Immature natural killer cell (primary cell): ENCODE measurements around the gene HTR7. TPM values are rescaled to one million over a fixed set of nuclear protein-coding genes. Genes with fewer than 3 reads are reported as not detected.
"Not testable (repeated sequence)": the region's sequence is repeated elsewhere in the genome, so short reads cannot be mapped to it uniquely, and the experiment has no call there.

ENCODE experiments used
- DNase-seq, 3 donors: peaks; one replicate each; pipeline ENCODE4 v3.0.0; 2022; ENCODE audit warnings: mixed read lengths in 1 of 3
- H3K27ac Mint-ChIP-seq, 6 donors: one replicate each; pipeline ENCODE4 v1.8.0; 2020; ENCODE audit warnings: mixed read lengths in 6 of 6, mild to moderate bottlenecking in 5 of 6, inconsistent platforms in 4 of 6, moderate library complexity in 3 of 6
- H3K27me3 Mint-ChIP-seq, 3 donors: one replicate each; pipeline ENCODE4 v1.8.0; 2020 to 2021; ENCODE audit warnings: low read depth in 3 of 3, mild to moderate bottlenecking in 3 of 3, mixed read lengths in 3 of 3, moderate library complexity in 3 of 3, inconsistent platforms in 1 of 3
- H3K36me3 Mint-ChIP-seq, 3 donors: one replicate each; pipeline ENCODE4 v1.8.0; 2020; ENCODE audit warnings: mixed read lengths in 3 of 3, inconsistent platforms in 2 of 3, mild to moderate bottlenecking in 2 of 3
- H3K4me1 Mint-ChIP-seq, 2 donors: one replicate each; pipeline ENCODE4 v1.8.0; 2020; ENCODE audit warnings: inconsistent platforms in 2 of 2, mild to moderate bottlenecking in 2 of 2, mixed read lengths in 2 of 2, moderate library complexity in 1 of 2
- H3K4me3 Mint-ChIP-seq, 5 donors: one replicate each; pipeline ENCODE4 v1.8.0; 2020; ENCODE audit warnings: mild to moderate bottlenecking in 5 of 5, mixed read lengths in 5 of 5, inconsistent platforms in 3 of 5, moderate library complexity in 3 of 5
- H3K9me3 Mint-ChIP-seq, 6 donors: one replicate each; pipeline ENCODE4 v1.8.0; 2020; ENCODE audit warnings: mild to moderate bottlenecking in 6 of 6, mixed read lengths in 6 of 6, inconsistent platforms in 4 of 6, moderate library complexity in 3 of 6
- polyA plus RNA-seq, 3 donors: library from polyadenylated mRNA; unstranded; fragments of 300-500 nt; fragmentation: Illumina TruSeq; gene quantifications; one replicate each; pipeline ENCODE4 v1.2.3, GENCODE V29; 2021

The HTR7 gene
- polyA plus RNA-seq, 3 donors from 2014 or later: 0.61 to 2.3 TPM; not detected in 1

DNA sequence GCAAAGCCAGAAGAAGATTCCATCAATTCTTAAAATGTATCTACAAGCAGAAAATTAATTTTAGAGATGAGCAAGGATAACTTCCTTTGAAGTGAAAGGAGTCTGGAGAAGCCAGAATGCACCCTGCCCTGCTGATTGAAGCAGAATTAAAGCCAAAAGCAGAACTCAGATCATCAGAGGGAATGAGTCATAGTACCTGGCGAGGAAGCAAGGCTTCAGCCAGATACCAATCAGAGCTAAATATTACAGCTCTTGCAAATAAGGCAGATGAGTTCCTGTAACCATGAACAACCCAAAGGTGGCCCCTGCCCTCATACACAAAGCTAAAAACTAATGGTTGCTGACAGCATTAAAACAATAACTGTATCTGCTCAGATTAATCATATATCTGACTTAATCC lies 10.4 kb downstream of the HTR7 start:
- Mint-ChIP-seq H3K4me1 (no peaks in the 10 kb centered on the region), H3K27me3 (peaks cover 8 to 26% (median 10%) of the 10 kb centered on the region in 3 donors), H3K9me3 (peaks cover 10 to 19% (median 14%) of the 10 kb centered on the region in 6 donors), H3K27ac (no peak overlapping the region), H3K36me3 (peaks cover 3 to 4% (median 4%) of the 10 kb centered on the region in 3 donors), H3K4me3 (no peak overlapping the region)
- DNase-seq: no peak

DNA sequence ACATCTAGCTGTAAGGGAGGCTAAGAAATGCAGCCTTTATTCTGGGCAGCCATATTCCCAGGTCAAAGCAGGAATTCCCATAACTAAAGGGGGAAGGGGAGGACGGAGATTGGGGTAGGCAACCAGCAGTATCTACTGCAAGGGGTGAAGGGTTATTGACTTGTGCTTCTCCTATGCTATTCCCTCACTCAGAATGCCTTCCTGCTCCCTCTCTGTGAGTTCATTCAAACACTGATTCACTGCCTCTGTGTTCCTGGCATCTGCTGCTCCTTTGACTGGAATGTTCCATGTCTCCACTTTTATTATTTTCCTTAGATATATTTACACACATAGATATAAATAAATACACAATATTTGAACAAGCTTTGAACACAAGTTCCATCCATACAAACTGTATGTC lies 11.1 kb downstream of the HTR7 start:
- peaks cover 8 to 24% (median 10%) of the 10 kb centered on the region in 3 donors for H3K27me3 Mint-ChIP-seq
- no peak for DNase-seq

DNA sequence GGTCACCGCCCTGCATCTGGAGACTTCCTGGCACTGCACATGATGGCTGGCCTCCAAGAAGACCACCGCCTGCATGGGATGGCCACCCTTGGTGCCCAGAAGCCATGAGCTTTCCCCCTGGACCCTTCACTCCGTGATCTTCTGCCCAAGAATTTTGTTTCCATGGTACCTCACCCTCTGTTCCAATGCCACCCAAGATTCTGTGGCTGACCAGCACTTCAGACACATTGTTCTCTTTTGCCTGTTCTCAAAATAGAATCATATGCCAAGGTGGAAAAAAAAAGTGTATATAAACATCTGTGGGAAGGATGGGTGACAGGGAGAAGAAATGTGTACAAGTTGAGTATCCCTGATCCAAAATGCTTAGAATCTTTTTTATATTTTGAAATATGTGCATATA lies 12.1 kb downstream of the HTR7 start:
- no peak for DNase-seq
- peaks cover 2 to 7% (median 5%) of the 10 kb centered on the region in 6 donors for H3K9me3 Mint-ChIP-seq
- no peak overlapping the region for H3K4me3 Mint-ChIP-seq
- no peak overlapping the region for H3K27ac Mint-ChIP-seq
- H3K4me1 Mint-ChIP-seq: no peaks in the 10 kb centered on the region
- H3K27me3 Mint-ChIP-seq: peaks cover 7 to 18% (median 10%) of the 10 kb centered on the region in 3 donors
- peaks cover 0 to under 1% (median under 1%) of the 10 kb centered on the region in 3 donors for H3K36me3 Mint-ChIP-seq

More for the DNA sequence above, 11.1 kb downstream of the HTR7 start:
- H3K9me3 Mint-ChIP-seq: peaks cover 7 to 14% (median 11%) of the 10 kb centered on the region in 6 donors
- no peak overlapping the region for H3K4me3 Mint-ChIP-seq
- H3K36me3 Mint-ChIP-seq: peaks cover 1 to 4% (median 3%) of the 10 kb centered on the region in 3 donors
- no peak overlapping the region for H3K27ac Mint-ChIP-seq
- H3K4me1 Mint-ChIP-seq: no peaks in the 10 kb centered on the region

GRCh38 chr10:90842725-90843124 lies 15.1 kb downstream of the HTR7 start:
- DNase-seq: no peak
- Mint-ChIP-seq H3K4me1 (no peaks in the 10 kb centered on the region), H3K27ac (no peak overlapping the region), H3K36me3 (no peaks in the 10 kb centered on the region), H3K9me3 (peaks cover 0 to 2% (median 0%) of the 10 kb centered on the region in 6 donors), H3K27me3 (peaks cover 10 to 16% (median 11%) of the 10 kb centered on the region in 3 donors), H3K4me3 (no peak overlapping the region)

DNA sequence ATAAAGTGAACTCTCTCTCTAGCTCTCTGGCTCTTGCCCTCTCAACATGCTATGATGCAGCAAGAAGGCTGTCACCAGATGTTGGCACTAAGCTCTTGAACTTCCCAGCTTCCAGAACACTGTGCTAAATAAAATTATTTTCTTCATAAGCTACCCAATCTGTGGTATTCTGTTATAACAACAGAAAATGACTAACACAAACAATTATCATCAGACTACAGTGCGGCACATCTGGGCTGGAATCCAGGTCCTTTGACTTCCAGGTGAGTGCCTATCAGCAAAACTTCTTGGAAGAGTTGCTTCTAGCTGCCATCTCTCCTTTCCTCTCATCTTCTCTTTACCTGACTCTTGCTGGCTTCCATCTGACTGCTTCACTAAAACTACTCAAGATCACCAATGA lies 20.4 kb downstream of the HTR7 start:
- no peak for DNase-seq
- H3K4me3 Mint-ChIP-seq: no peak overlapping the region
- H3K27me3 Mint-ChIP-seq: peaks cover 3 to 14% (median 3%) of the 10 kb centered on the region in 3 donors
- no peaks in the 10 kb centered on the region for H3K4me1 Mint-ChIP-seq
- no peak overlapping the region for H3K27ac Mint-ChIP-seq
- H3K9me3 Mint-ChIP-seq: peaks cover 0 to 5% (median 0%) of the 10 kb centered on the region in 6 donors
- H3K36me3 Mint-ChIP-seq: no peaks in the 10 kb centered on the region

DNA sequence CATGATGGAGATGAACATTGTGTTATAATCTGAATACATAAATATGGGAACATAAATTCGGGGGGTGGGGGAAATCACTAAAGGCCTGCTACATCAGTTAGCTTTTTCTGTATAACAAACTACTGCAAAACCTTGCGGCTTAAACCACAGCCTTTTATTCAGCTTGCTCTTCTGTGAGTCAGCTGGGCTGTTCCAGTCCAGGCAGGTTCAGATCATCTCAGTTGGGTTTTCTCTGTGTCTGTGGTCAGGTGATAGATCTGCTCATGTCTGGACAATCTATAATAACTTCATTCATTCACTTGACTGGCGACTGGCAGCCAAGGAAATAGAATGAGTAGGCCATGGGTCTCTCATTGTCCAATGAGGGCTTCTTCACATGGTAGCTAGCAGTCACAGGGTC lies 23.5 kb downstream of the HTR7 start:
- no peak overlapping the region for H3K27ac Mint-ChIP-seq
- no peaks in the 10 kb centered on the region for H3K36me3 Mint-ChIP-seq
- no peaks in the 10 kb centered on the region for H3K4me1 Mint-ChIP-seq
- DNase-seq: no peak
- H3K4me3 Mint-ChIP-seq: no peak overlapping the region
- H3K9me3 Mint-ChIP-seq: peaks cover 0 to 5% (median 0%) of the 10 kb centered on the region in 6 donors
- H3K27me3 Mint-ChIP-seq: peaks cover 3 to 15% (median 6%) of the 10 kb centered on the region in 3 donors

DNA sequence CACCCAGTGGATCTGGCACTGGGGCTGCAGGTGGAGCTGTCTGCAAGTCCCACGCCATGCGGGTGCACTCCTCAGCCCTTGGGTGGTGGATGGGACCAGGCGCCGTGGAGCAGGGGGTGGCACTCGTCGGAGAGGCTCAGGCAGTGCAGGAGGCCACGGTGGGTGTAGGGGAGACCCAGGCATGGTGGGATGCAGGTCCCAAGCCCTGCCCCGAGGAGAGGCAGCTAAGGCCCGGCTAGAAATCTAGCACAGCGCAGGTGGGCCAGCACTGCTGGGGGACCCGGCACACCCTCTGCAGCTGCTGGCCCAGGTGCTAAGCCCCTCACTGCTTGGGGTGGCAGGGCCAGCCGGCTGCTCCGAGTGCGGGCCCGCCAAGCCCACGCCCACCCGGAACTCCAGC lies 25.7 kb downstream of the HTR7 start:
- H3K27me3 Mint-ChIP-seq: peaks cover 0 to 10% (median 2%) of the 10 kb centered on the region in 3 donors
- no peaks in the 10 kb centered on the region for H3K36me3 Mint-ChIP-seq
- H3K4me3 Mint-ChIP-seq: no peak overlapping the region
- H3K9me3 Mint-ChIP-seq: peaks cover 0 to 1% (median 0%) of the 10 kb centered on the region in 6 donors
- no peak overlapping the region for H3K27ac Mint-ChIP-seq
- no peak for DNase-seq
- no peaks in the 10 kb centered on the region for H3K4me1 Mint-ChIP-seq

GRCh38 chr10:90822508-90822907 lies 35.3 kb downstream of the HTR7 start:
- DNase-seq: no peak
- peaks cover 0 to 17% (median 2%) of the 10 kb centered on the region in 3 donors for H3K27me3 Mint-ChIP-seq
- peaks cover 0 to 9% (median 3%) of the 10 kb centered on the region in 6 donors for H3K9me3 Mint-ChIP-seq
- no peaks in the 10 kb centered on the region for H3K36me3 Mint-ChIP-seq
- no peak overlapping the region for H3K27ac Mint-ChIP-seq
- no peaks in the 10 kb centered on the region for H3K4me1 Mint-ChIP-seq
- no peak overlapping the region for H3K4me3 Mint-ChIP-seq

DNA sequence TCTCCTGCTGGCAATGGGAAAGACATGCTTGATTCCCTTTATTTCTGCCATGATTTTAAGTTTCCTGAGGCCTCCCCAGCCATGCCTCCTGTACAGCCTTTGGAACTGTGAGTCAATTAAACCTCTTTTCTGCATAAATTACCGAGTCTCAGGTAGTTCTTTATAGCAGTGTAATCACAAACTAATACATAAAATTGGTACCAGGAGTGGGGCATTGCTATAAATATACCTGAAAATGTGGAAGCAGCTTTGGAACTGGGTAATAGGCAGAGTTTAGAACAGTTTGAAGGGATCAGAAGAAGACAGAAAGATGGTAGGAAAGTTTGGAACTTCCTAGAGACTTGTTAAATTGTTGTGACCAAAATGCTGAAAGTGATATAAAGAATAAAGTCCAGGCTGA lies 36.0 kb downstream of the HTR7 start:
- H3K36me3 Mint-ChIP-seq, DNase-seq, H3K9me3 Mint-ChIP-seq, H3K27ac Mint-ChIP-seq, H3K4me1 Mint-ChIP-seq, H3K4me3 Mint-ChIP-seq: not testable (repeated sequence)
- peaks cover 0 to 17% (median 2%) of the 10 kb centered on the region in 3 donors for H3K27me3 Mint-ChIP-seq

DNA sequence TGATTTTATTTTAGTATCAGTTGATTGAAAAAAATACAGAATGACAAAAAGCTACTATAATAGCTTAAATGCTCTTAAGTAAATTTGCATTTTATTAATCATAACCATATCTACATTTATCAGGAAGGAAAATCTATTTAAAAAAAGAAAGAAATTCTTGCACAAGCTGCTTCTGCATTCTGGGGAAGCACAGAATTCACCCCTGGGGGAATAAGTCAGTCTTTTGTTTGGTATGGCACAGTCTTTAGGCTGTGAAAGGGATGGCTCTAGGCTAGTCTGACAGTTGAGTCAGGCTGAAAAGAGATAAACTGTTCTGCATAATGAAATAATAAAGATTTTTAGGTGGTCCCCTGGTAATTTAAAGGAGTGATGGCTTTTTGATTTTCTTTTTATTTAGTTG lies 37.9 kb downstream of the HTR7 start:
- Mint-ChIP-seq H3K9me3 (peaks cover 0 to 9% (median 4%) of the 10 kb centered on the region in 6 donors), H3K27ac (no peak overlapping the region), H3K27me3 (peaks cover 0 to 17% (median 2%) of the 10 kb centered on the region in 3 donors), H3K4me1 (no peaks in the 10 kb centered on the region), H3K36me3 (no peaks in the 10 kb centered on the region), H3K4me3 (no peak overlapping the region)
- no peak for DNase-seq

GRCh38 chr10:90818736-90819135 lies 39.1 kb downstream of the HTR7 start:
- H3K27ac Mint-ChIP-seq: no peak overlapping the region
- peaks cover 0 to 16% (median 3%) of the 10 kb centered on the region in 3 donors for H3K27me3 Mint-ChIP-seq
- no peaks in the 10 kb centered on the region for H3K36me3 Mint-ChIP-seq
- H3K9me3 Mint-ChIP-seq: peaks cover 0 to 9% (median 4%) of the 10 kb centered on the region in 6 donors
- H3K4me1 Mint-ChIP-seq: no peaks in the 10 kb centered on the region
- no peak overlapping the region for H3K4me3 Mint-ChIP-seq
- no peak for DNase-seq

- Mint-ChIP-seq H3K36me3 (no peaks in the 10 kb centered on the region), H3K4me1 (no peaks in the 10 kb centered on the region), H3K27me3 (peaks cover 2 to 10% (median 3%) of the 10 kb centered on the region in 3 donors), H3K4me3 (no peak overlapping the region), H3K9me3 (peaks cover 0 to 7% (median 3%) of the 10 kb centered on the region in 6 donors), H3K27ac (no peak overlapping the region)
- no peak for DNase-seq
These were observed 40.5 kb downstream of the HTR7 start for GRCh38 chr10:90817128-90817889.

DNA sequence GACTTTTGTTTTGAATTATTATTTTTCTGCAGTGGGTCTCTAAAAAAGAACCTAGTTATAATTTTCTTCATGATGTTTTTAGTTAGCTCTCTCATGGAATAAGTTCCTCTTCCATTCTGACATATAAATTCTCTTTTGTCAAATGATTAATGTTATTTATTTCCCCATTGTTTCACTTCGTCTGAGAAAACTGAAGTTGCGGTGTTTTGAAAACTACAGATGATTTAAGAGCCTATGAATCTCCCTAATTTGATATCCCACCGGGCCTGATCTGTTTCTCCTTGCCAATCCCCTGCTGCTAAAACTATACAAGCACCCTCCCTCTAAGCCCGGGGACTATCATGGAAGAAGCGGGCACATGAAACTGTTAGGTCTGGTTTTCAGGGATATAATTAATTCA lies 41.4 kb downstream of the HTR7 start:
- Mint-ChIP-seq H3K4me3 (no peak overlapping the region), H3K27ac (no peak overlapping the region), H3K27me3 (peaks cover 2 to 4% (median 3%) of the 10 kb centered on the region in 3 donors), H3K36me3 (no peaks in the 10 kb centered on the region), H3K4me1 (no peaks in the 10 kb centered on the region), H3K9me3 (peaks cover 0 to 3% (median 0%) of the 10 kb centered on the region in 6 donors)
- no peak for DNase-seq

DNA sequence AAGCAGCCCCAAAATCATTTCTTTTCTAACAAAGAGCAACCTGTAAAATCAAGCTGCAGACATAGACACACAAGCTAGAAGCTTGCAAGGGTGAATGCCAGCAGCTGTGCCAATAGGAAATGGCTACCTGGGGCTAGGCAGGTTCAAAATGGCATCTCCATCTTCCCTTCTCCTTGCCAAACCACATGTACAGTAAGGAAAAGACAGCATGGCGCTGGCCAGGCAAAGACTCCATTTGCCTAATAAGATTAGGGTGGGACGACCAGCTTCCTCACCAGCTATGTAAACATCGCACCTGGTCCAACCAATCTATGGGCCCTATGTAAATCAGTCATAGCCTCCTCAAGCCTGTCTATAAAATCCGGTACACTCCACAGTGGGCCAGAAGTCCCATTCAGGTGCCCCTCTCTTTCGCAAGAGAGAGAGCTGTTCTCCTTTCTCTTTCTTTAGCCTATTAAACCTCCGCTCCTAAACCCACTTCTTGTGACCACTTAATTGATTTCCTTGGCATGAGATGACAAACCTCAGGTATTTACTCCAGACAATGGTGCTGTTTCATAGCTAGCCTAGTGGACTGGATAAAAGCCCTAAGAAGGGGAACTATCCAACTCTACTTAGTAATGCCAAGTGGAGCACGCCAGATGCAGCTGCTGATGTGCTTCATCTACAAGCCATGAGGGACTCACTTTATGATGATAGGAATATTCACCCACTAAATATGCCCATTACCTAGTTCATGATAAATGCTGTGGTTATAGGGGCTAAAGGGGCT lies 44.1 kb downstream of the HTR7 start:
- Mint-ChIP-seq H3K27me3 (peaks cover 0 to 3% (median 2%) of the 10 kb centered on the region in 3 donors), H3K27ac (no peak overlapping the region), H3K9me3 (peaks cover 0 to 3% (median 0%) of the 10 kb centered on the region in 6 donors), H3K4me1 (no peaks in the 10 kb centered on the region), H3K4me3 (no peak overlapping the region), H3K36me3 (no peaks in the 10 kb centered on the region)
- DNase-seq: no peak
